HepG2 (cell line): ENCODE results near the gene CCDC191. TPM values are rescaled to one million over a fixed set of nuclear protein-coding genes. Genes with fewer than 3 reads are reported as not detected.

ENCODE experiments used
- ATAC-seq: fragments of 200-7000 bp; cut with Tn5 transposase; 3 replicates; pipeline ENCODE4 v1.9.1; 2020; ENCODE audit warnings: mild to moderate bottlenecking, moderate library complexity
- BruUV-seq: library from RNA; stranded (reverse); fragments of 400-500 nt; replicated peaks from 2 replicates; lab custom pipeline; 2021; lab: Mats Ljungman, UMichigan
- CTCF ChIA-PET: fragments of 300-600 bp; formaldehyde crosslinking; extraction: SDS; loops from one replicate; lab custom pipeline; 2021; ENCODE audit warnings: low total read pairs, inconsistent platforms, low intra/inter-chr PET ratio; lab: Yijun Ruan, JAX
- POLR2A ChIA-PET: fragments of 350-600 bp; sonication (Branson Sonifier 250); formaldehyde crosslinking; loops from one replicate; lab custom pipeline; 2020; ENCODE audit warnings: antibody characterized with exemption, inconsistent platforms; lab: Yijun Ruan, JAX
- DNase-seq: peaks from one replicate; pipeline ENCODE4 v3.0.0-alpha.2; 2015; ENCODE audit warnings: low spot score
- FAIRE-seq: peaks from 3 replicates; lab custom pipeline; 2011; peaks lifted over from hg19 to GRCh38; lab: Jason Lieb, UNC
- H2AFZ ChIP-seq: one replicate; pipeline ENCODE4 v1.6.1; 2011; ENCODE audit warnings: low read length, inconsistent platforms
- H3K27ac ChIP-seq: fragments of 300-600 bp; 3 replicates; pipeline ENCODE4 v1.8.0; 2011; ENCODE audit warnings: mixed run types, mild to moderate bottlenecking, mixed read lengths, low read length, inconsistent platforms; ENCODE audit not compliant: insufficient read depth; ENCODE audit errors: extremely low read length
- H3K27me3 ChIP-seq, 2 experiments: fragments of 200-600 bp in 1 of 2; 2 replicates in 1 of 2; 3 replicates in 1 of 2; pipeline versions ENCODE4 v1.6.0 to v1.8.0; 2011; ENCODE audit warnings: low read length in 2 of 2, mild to moderate bottlenecking in 2 of 2, moderate library complexity in 2 of 2, inconsistent platforms in 1 of 2; ENCODE audit not compliant: insufficient read depth in 2 of 2, control insufficient read depth in 1 of 2
- H3K36me3 ChIP-seq, 2 experiments: fragments of 200-600 bp in 1 of 2; replicated peaks in 1 of 2; 2 replicates in 1 of 2; 3 replicates in 1 of 2; pipeline versions ENCODE4 v1.5.1 to v1.8.0; 2011; ENCODE audit warnings: low read length in 2 of 2, inconsistent platforms in 1 of 2; ENCODE audit not compliant: insufficient read depth in 2 of 2, control insufficient read depth in 1 of 2
- H3K4me1 ChIP-seq: 2 replicates; pipeline ENCODE4 v1.5.1; 2012; ENCODE audit warnings: low read length, inconsistent platforms; ENCODE audit not compliant: insufficient read depth
- H3K4me2 ChIP-seq: 2 replicates; pipeline ENCODE4 v1.6.0; 2011; ENCODE audit warnings: low read depth, low read length, inconsistent platforms
- H3K4me3 ChIP-seq, 3 experiments: fragments of 200-600 bp in 1 of 3; sonication (generic), shearing (Covaris generic) in 1 of 3; replicated peaks in 1 of 3; 2 replicates each; pipeline ENCODE4 v1.5.1; 2011 to 2016; ENCODE audit warnings: low read length in 3 of 3, inconsistent platforms in 2 of 3, low read depth in 2 of 3, mild to moderate bottlenecking in 2 of 3, control low read depth in 1 of 3, mixed read lengths in 1 of 3; ENCODE audit not compliant: insufficient read depth in 1 of 3
- H3K79me2 ChIP-seq: one replicate; pipeline ENCODE4 v1.6.1; 2011; ENCODE audit warnings: low read length, inconsistent platforms; ENCODE audit not compliant: insufficient read depth
- H3K9ac ChIP-seq: 2 replicates; pipeline ENCODE4 v1.6.0; 2011; ENCODE audit warnings: mild to moderate bottlenecking, low read depth, low read length, inconsistent platforms; ENCODE audit not compliant: insufficient read depth
- H3K9me3 ChIP-seq: 2 replicates; pipeline ENCODE4 v1.5.1; 2012; ENCODE audit warnings: mild to moderate bottlenecking, low read length
- H4K20me1 ChIP-seq: 2 replicates; pipeline ENCODE4 v1.6.0; 2011; ENCODE audit warnings: inconsistent platforms, mild to moderate bottlenecking, low read length, moderate library complexity; ENCODE audit not compliant: insufficient read depth
- ATF1 ChIP-seq: IDR thresholded peaks from 2 replicates; pipeline ENCODE4 v1.6.1; 2016; ENCODE audit warnings: mild to moderate bottlenecking, control low read depth
- BCL6 ChIP-seq: IDR thresholded peaks from 2 replicates; pipeline ENCODE4 v1.6.1; 2016; ENCODE audit warnings: missing genetic modification reagents, missing compliant biosample characterization
- CENPX ChIP-seq: sonication (generic); formaldehyde crosslinking; IDR thresholded peaks from 2 replicates; pipeline ENCODE4 v1.9.0; 2021; ENCODE audit warnings: mild to moderate bottlenecking, missing genetic modification reagents, moderate library complexity
- ERF ChIP-seq: IDR thresholded peaks from 2 replicates; pipeline ENCODE4 v1.6.1; 2018; ENCODE audit warnings: missing biosample characterization, missing genetic modification reagents
- MEIS2 ChIP-seq: sonication (generic); formaldehyde crosslinking; IDR thresholded peaks from 2 replicates; pipeline ENCODE4 v1.9.0; 2021; ENCODE audit warnings: mild to moderate bottlenecking, missing genetic modification reagents
- MIER2 ChIP-seq: IDR thresholded peaks from 2 replicates; pipeline ENCODE4 v1.6.1; 2016; ENCODE audit warnings: missing biosample characterization, missing genetic modification reagents
- MLLT10 ChIP-seq: sonication (generic); formaldehyde crosslinking; IDR thresholded peaks from 2 replicates; pipeline ENCODE4 v1.4.0; 2020; ENCODE audit warnings: missing genetic modification reagents
- SP2 ChIP-seq: sonication (generic); formaldehyde crosslinking; IDR thresholded peaks from 2 replicates; pipeline ENCODE4 v1.5.1; 2020; ENCODE audit warnings: mild to moderate bottlenecking, missing genetic modification reagents
- STAT5B ChIP-seq: sonication (generic); formaldehyde crosslinking; IDR thresholded peaks from 2 replicates; pipeline ENCODE4 v1.4.0; 2020; ENCODE audit warnings: missing genetic modification reagents
- U2AF2 ChIP-seq: fragments of 200-400 bp; formaldehyde crosslinking; IDR thresholded peaks from 2 replicates; pipeline ENCODE4 v1.6.1; 2017; ENCODE audit warnings: low read depth, mild to moderate bottlenecking, low read length
- ZMYM2 ChIP-seq: sonication (generic); formaldehyde crosslinking; IDR thresholded peaks from 2 replicates; pipeline ENCODE4 v1.8.0; 2022; ENCODE audit warnings: mild to moderate bottlenecking, missing genetic modification reagents
- ZNF547 ChIP-seq: sonication (generic); formaldehyde crosslinking; IDR thresholded peaks from 2 replicates; pipeline ENCODE4 v1.5.1; 2020; ENCODE audit warnings: mild to moderate bottlenecking, missing genetic modification reagents
- ZNF550 ChIP-seq: sonication (generic); formaldehyde crosslinking; IDR thresholded peaks from 2 replicates; pipeline ENCODE4 v1.4.0; 2020; ENCODE audit warnings: mild to moderate bottlenecking, missing genetic modification reagents, borderline replicate concordance
- ZNF569 ChIP-seq: sonication (generic); formaldehyde crosslinking; IDR thresholded peaks from 2 replicates; pipeline ENCODE4 v1.5.0; 2020; ENCODE audit warnings: mild to moderate bottlenecking, missing genetic modification reagents, moderate library complexity, borderline replicate concordance
- ZNF652 ChIP-seq: IDR thresholded peaks from 2 replicates; pipeline ENCODE4 v1.6.1; 2016; ENCODE audit warnings: low read depth, borderline replicate concordance
- ZNF891 ChIP-seq: sonication (generic); formaldehyde crosslinking; IDR thresholded peaks from 2 replicates; pipeline ENCODE4 v1.5.0; 2020; ENCODE audit warnings: mild to moderate bottlenecking, missing genetic modification reagents
- WGBS: methylation state at CpG from one replicate; pipeline ENCODE4 v1.1.6; 2017; ENCODE audit warnings: low lambda C conversion rate; 5-methylcytosine and 5-hydroxymethylcytosine counted together
- in situ Hi-C: cut with HindIII; loops from 2 replicates; pipeline ENCODE4 v1.10.0; 2017; ENCODE audit warnings: low pct_unique_long_range_greater_than_20kb; ENCODE audit not compliant: extremely low pct_ligation_motif_present
- intact Hi-C: fragments of 100-400 bp; cut with micrococcal nuclease; formaldehyde crosslinking; loops from one replicate; pipeline ENCODE4 v1.10.0; 2022; ENCODE audit not compliant: unreplicated experiment
- polyA plus RNA-seq, 8 experiments: library from polyadenylated mRNA; depleted of rRNA in 3 of 8; stranded (reverse) in 7 of 8; unstranded in 1 of 8; fragments of >200 nt; fragmentation: Illumina TruSeq in 4 of 8; extraction: Trizol in 4 of 8; gene quantifications; 2 replicates each; pipeline versions ENCODE4 v1.2.1 to v1.2.3, GENCODE V29; 2011 to 2016; ENCODE audit warnings: low read depth in 4 of 8, missing spikeins in 1 of 8, mixed read lengths in 1 of 8; ENCODE audit not compliant: insufficient read depth in 1 of 8
- total RNA-seq, 5 experiments: library from RNA; depleted of rRNA; stranded (reverse); fragments of >200 nt; fragmentation: Illumina TruSeq; extraction: Trizol; gene quantifications; 2 replicates each; pipeline ENCODE4 v1.2.3, GENCODE V29; 2016; ENCODE audit warnings: low read depth in 1 of 5
- TF ChIP-seq, protein P1 (sequence below): sonication (generic); formaldehyde crosslinking; IDR thresholded peaks from 2 replicates; pipeline ENCODE4 v1.5.0; 2020; ENCODE audit warnings: mild to moderate bottlenecking, low read depth, missing genetic modification reagents, borderline replicate concordance

CCDC191 gene
- total and polyA plus RNA-seq, 2 of the 13 experiments (the other 11 are each of a cell fraction or from before 2014, with no cell fraction given), result 0.91 to 1.4 TPM

- TF ChIP-seq, protein P1, sequence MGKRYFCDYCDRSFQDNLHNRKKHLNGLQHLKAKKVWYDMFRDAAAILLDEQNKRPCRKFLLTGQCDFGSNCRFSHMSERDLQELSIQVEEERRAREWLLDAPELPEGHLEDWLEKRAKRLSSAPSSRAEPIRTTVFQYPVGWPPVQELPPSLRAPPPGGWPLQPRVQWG, result no peak
- TF ChIP-seq ERF (CRISPR knock-in tag) (peak; percentile 77; the same call in 1 of the 2 replicates), STAT5B (CRISPR knock-in tag) (no peak), ATF1 (CRISPR knock-in tag) (peak; percentile 100), MEIS2 (peak; percentile 58; the same call in 1 of the 2 replicates), U2AF2 (no peak), ZNF569 (CRISPR knock-in tag) (no peak), CENPX (CRISPR knock-in tag) (no peak), ZMYM2 (CRISPR knock-in tag) (no peak), MIER2 (CRISPR knock-in tag) (no peak; the same call in 1 of the 2 replicates), ZNF891 (CRISPR knock-in tag) (peak; percentile 77), MLLT10 (no peak), ZNF550 (CRISPR knock-in tag) (no peak), SP2 (CRISPR knock-in tag) (peak; percentile 32)
These were observed at the start of gene CCDC191, which contains the start of gene QTRT2 (continued) for GRCh38 chr3:114056130-114057010.

DNA sequence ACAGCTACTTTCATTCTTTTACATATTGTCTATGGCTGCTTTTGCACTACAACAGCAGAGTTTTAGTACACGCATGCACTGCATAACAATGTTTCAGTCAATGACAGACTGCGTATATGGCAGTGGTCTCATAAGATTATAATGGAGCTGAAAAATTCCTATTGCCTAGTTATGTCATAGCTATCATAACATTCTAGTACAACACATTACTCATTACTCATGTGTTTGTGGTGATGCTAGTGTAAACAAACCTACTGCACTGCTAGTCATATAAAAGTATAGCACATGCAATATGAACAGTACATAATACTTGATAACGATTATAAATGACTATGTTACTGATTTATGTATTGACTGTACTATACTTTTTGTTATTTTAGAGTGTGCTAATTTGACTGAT is 48.1 kb upstream of the CCDC191 start:
- WGBS, result 49% methylated on average over 3 of the region's 3 CpGs
- Histone ChIP-seq H3K27me3 (no peaks in the 10 kb centered on the region), H2AFZ (no peak overlapping the region), H3K9ac (no peak overlapping the region), H3K36me3 (no peaks in the 10 kb centered on the region), H3K79me2 (no peaks in the 10 kb centered on the region), H3K9me3 (no peaks in the 10 kb centered on the region), H3K4me3 (no peak overlapping the region), H3K4me2 (no peak overlapping the region), H3K27ac (no peak overlapping the region), H4K20me1 (no peaks in the 10 kb centered on the region), H3K4me1 (no peaks in the 10 kb centered on the region)
- DNase-seq (no peak), FAIRE-seq (no peak), ATAC-seq (no peak)
- intact Hi-C loops, result no loop called here
- TF ChIP-seq BCL6 (CRISPR knock-in tag), result no peak
- no peak for TF ChIP-seq ZNF652 (CRISPR knock-in tag)
- TF ChIP-seq ZNF547, result no peak
- ChIA-PET CTCF (no interaction called here), POLR2A (no interaction called here)
- in situ Hi-C loops, result no loop called here
- BruUV-seq, result no TSS peak
